NCI-H1105 (cell line): ENCODE measurements around the gene CCDC57.
"Not testable (repeated sequence)": the region's sequence is repeated elsewhere in the genome, so short reads cannot be mapped to it uniquely, and the experiment has no call there.

ENCODE experiments used
- DNase-seq: peaks from one replicate; lab custom pipeline; 2025; lab: John Stamatoyannopoulos, UW

CCDC57 gene

DNA sequence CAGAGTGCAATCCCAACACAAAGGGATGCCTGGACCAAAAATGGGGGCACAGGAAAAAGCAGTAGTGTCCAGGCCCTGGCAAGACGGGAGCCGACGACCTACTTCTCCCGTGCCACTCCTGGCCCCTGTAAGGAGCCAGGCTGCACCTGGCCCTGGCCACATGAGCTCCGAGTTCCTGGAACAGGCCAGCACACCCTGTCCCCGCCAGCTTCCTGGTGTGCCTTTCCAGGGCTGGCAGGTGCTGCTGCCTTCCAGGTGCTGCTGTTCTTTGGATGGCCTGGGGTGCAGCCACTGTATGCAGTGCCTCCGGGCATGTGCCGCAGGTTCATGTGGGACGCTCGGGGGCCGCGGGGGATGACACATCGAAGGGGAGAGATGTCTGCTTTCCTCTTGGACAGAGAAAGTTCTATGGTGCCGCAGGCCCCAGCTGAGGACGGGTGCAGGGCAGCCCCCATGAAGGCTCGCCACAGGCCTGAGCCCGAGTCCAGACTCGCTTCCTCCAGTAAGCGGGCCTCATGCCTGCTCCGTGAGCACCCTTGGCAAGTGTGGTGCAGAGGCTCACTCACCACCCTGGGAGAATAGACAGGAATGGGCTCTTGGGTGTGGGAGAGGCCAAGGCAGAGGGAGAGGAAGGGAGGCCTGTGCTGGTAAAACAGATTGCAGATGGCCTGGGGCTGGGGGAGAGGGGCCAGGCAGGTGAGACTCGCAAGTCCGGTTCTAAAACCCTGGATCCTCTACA, 59.9 kb downstream of the CCDC57 start:
- DNase-seq = no peak

DNA sequence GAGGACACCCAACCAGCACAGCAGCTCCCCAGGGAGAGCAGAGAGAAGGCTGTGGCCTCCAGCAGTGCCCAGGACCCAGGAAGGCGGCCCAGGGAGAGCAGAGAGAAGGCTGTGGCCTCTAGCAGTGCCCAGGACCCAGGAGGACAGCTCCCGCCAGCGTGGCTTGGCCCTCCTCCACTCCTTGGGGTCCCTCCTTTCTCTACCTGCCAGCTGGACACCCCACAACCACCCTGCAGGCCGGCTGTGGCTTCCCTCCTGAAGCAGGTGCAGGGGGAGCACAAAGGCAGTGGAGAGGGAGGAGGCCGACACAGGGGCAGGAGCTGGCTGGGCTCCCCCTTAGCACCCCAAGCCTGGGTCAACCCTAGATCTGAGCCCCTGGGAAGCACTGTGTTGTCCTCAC, 60.5 kb downstream of the CCDC57 start:
- no peak for DNase-seq

DNA sequence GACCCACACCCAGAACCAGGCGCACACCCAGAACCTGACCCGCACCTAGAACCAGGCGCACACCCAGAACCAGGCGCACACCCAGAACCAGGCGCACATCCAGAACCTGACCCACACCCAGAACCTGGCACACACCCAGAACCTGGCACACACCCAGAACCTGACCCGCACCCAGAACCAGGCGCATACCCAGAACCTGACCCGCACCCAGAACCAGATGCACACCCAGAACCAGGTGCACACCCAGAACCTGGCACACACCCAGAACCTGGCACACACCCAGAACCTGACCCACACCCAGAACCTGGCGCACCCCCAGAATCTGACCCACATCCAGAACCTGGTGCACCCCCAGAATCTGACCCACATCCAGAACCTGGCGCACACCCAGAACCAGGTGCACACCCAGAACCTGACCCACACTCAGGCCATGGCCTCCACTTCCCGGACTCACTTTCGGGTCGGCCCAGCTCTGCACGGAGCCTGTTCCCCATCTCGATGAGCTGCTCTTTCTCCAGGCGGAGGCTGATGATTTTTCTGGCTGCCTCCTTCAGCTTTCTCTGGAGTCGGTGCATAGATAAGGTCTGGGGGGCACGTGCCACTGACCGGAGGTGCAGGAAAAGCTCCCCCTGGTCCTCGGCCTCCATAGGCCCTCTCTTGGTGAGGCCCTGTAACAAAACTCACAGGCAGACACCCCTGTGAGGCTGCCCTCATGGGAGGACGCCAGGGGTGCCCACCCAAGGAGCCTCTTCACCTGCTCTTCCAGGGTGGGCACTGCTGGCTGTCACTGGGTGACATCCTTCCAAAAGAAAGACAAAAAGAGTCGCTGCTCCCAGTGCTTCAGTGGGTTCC, 61.3 kb downstream of the CCDC57 start:
- no peak for DNase-seq

DNA sequence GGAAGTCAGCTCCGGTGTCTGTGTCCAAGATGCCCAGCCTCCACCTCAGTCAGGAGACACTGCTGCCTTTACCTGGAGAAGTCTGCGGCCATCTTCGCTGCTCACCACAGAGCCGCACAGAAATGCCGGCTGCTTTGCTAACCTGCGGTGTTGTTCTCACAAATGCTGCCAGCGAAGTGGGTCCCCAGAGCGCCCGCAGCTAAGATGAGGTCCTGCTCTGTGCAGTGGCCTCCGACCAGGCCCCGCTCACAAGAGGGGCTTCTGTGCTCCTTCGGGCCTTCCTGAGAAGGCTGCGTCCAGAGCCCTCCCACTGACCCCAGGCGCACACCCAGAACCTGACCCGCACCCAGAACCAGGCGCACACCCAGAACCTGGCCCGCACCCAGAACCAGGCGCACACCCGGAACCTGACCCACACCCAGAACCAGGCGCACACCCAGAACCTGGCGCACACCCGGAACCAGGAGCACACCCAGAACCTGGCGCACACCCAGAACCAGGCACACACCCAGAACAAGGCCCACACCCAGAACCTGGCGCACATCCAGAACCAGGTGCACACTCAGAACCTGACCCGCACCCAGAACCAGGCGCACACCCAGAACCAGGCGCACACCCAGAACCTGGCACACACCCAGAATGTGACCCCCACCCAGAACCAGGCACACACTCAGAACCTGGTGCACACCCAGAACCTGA, 63.1 kb downstream of the CCDC57 start:
- no peak for DNase-seq

DNA sequence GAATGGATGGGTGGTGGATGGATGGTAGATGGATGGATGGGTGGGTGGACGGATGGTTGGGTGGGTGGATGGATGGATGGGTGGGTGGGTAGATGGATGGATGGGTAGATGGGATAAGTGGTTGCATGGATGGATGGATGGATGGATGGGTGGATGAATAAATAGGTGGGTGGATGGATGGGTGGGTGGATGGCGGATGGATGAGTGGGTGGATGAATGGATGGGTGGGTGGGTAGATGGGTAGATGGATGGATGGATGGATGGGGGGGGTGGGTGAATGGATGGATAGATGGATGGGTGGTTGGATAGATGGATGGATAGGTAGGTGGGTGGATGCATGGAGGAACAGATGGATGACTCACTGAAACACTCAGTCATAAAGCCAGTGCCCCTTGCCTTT, 63.6 kb downstream of the CCDC57 start:
- no peak for DNase-seq

DNA sequence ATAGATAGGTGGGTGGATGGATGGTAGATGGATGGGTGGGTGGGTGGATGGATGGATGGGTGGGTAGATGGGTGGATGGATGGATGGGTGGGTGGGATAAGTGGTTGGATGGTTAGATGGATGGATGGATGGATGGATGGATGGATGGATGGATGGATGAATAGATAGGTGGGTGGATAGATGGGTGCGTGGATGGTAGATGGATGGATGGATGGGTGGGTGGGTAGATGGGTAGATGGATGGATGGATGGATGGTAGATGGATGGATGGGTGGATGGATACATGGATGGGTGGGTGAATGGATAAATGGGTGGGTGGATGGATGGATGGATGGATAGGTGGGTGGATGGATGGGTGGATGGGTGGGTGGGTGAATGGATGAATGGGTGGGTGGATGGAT, 64.6 kb downstream of the CCDC57 start:
- no peak for DNase-seq

DNA sequence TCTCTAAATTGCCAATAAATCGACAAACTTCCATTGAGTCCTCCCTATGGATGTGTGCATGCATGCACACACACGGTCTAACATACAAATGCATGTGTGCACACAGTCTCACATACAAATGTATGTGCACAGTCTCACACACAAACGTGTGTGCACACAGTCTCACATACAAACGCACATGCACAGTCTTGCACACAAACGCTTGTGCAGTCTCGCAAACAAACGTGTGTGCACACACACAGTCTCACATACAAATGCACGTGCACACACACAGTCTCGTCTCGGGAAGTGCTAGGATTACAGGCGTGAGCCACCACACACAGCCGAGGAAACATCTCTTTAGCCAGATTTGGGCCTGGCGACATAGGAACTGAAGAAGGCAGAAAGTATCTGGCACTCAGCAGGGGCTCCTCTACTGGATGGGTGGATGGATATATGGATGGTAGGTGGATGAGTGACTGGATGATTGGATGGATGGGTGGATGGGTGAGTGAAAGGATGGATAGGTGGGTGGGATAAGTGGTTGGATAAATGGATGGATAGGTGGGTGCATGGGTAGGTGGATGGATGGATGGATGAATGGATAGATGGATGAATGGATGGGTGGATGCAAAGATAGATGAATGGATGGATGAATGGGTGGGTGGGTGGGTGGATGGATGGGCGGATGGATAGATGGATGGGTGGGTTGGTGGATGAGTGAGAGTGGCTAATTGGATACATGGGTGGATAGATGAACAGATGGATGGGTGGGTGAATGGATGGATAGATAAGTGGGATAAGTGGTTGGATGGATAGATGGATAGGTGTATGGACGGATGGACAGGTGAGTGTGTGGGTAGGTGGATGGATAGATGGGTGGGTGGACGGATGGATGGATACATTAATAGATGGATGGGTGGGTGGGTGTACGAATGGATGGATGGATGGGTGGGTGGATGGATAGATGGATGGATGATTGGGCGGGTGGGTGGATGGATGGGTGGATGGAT, 65.7 kb downstream of the CCDC57 start:
- no peak for DNase-seq

DNA sequence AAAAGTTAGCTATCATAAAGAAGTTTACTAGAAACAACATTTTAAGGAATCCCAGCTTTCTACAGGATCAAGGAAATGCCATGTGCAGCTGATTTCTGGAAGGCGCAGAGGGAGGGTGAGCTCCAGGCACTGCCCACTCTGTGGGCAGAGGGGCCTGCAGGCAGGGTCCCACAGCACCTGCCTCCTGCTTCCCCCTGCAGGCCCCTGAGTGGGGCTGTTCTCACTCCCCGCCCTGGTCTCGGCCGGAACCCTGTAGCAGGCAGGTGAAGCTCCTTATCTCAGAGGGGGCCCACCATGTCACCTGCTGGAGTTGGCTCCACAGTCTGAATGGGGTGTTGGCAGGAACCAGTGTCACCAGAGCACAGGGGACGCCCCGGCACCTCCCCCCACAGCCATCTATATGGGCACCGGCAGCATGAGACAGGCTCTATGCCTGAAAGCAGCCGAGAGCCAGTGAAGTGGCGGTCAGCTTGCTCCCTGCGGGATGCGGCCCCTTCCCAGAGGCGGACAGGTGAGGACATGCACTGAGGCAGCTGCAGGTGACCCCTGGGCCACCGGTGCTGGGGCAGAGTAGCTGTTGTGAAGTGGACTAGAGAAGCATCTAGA, 67.0 kb downstream of the CCDC57 start:
- DNase-seq = no peak

DNA sequence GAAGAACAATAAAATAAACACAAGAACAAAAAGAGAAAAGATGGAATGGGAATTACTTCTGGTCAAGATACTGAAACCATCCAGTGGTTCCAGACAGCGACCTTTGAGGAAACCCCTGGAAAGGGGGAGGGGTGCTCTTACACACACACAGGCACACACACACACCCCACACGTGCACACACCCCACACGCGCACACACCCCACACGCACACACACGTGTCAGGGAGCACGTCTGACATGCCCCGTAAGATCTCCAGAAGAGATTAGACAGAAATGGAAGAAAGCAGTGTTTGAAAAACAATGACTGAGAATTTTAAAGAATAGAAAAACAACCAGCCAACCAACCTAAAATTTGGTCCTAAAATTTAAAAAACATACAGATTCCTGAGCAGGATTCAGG, 69.3 kb downstream of the CCDC57 start:
- no peak for DNase-seq

DNA sequence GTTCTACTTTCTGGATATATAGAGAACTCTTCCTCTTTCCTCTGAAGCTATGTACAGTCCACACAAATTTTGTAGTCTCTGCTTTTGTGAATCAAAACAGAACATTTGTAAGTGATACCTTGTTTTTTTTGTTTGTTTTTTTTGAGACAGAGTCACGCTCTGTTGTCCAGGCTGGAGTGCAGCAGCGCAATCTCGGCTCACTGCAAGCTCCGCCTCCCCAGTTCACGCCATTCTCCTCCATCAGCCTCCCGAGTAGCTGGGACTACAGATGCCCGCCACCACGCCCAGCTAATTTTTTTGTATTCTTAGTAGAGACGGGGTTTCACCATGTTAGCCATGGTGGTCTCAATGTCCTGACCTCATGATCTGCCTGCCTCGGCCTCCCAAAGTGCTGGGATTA, 72.7 kb downstream of the CCDC57 start:
- DNase-seq = not testable (repeated sequence)

DNA sequence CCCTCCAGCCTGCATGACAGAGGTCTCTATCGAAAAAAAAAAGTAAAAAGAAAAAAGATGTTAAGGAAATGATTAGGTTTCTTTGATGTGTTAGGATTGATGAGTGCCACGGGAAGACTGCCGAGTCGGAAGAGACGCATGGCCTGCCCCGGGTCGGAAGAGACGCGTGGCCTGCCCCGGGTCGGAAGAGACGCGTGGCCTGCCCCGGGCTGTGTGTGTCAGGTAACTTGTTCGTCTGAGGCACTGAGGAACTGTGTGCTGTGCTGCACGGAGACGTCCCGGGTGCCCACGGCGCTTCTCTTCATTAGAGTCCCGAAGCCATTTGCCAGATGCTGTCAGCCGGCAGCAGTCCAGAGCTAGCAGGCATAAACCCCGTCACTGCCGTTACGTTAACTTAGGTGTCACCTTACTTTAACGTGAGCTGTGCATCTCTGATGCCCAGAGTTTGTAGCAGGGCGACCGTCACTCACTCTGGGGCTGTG, 74.1 kb downstream of the CCDC57 start:
- DNase-seq = no peak

DNA sequence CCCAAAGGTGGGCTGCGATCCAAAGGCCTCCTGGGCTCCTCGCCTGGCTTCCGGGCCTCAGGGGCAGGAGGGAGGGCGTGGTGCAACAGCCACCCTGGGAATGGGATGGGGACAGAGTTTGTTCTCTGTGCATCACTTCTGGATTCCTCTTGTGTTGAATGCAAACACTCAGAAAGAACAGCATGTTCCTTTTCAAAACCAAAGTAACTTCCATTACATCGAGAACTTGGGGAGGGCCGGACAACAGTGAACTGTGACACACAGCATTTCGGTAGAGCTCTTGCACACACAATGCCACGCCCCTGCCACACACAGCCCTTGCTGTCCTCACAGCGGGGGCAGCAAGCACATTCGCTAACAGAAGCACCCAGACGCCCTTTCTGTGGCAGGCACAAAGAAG, 78.5 kb downstream of the CCDC57 start:
- DNase-seq = peak; percentile 39

DNA sequence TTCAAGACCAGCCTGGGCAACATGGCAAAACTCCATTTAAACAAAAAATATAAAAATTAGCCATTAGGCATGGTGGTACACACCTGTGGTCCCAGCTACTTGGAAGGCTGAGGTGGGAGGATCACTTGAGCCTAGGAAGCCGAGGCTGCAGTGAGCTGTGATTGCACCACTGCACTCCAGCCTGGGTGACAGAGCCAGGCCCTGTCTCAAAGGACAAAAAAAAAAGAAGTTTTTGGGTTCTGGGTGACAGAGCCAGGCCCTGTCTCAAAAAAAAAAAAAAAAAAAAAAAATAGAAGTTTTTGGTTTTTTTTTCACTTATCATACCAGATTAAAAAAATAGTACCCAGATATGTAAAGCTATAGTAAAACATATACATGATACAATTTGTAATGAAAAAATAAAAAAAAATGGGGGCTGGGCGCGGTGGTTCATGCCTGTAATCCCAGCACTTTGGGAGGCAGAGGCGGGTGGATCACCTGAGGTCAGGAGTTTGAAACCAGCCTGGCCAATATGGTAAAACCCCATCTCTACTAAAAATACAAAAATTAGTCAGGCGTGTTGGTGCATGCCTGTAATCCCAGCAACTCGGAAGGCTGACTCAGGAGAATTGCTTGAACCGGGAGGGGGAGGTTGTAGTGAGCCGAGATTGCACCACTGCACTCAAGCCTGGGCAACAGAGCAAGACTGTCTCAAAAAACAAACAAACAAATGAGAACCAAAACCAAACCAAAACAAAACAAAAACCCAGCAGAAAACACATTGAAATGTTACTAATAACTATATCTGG, 79.3 kb downstream of the CCDC57 start:
- DNase-seq = peak; percentile 18

DNA sequence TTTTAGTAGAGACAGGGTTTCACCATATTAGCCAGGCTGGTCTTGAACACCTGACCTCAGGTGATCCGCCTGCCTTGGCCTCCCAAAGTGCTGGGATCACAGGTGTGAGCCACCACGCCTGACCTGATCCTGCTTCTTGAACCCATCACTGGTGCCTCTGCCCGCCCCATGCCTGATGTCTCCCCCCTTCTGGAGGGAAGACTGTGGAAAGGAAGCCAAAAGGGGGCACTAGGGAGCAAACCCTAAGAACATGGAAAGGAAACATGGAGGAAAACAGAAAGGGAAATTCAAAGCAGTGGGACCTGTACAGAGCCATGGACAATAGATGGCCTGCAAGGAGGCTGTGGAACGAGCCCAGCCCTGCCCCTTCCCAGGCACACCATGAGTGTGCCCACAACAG, 83.5 kb downstream of the CCDC57 start:
- no peak for DNase-seq

DNA sequence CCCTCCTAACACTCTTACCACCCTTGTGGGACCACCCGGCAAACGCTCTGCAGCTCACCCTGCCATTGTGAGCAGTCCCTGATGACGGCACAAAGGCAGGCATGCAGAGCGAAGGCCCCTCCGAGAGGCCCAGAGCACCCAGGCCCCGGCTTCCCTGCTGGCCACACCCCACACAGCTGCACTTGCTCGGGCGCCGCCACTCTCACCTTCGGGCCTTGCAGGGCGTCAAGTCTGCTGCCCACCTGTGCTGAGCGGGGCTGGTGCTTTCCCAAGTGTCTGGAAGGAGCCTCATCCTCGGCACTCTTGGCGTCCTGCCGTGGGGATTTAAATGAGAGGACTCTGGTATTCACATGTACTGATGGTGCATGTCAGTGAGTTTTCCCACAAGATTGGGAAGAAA, 84.4 kb downstream of the CCDC57 start:
- no peak for DNase-seq

DNA sequence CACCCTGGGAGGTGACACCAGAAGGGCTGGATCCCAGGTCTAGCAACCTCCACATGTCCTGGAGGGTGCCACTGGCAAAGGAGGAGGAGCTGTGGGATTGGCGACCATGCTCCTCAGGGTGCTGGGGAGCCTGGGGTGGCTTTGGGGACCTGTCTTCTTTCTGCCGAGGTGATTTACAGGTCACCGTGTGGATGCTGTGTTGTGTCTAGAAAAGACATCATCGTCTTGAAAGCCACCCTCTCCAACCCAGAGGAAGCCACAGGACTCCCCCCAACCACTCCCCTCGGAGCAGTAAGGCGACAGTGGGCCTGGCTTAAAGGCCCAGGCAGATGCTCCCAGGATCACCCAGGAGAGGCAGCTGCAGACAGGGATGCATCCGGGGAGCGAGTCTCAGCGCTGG, 84.9 kb downstream of the CCDC57 start:
- no peak for DNase-seq

DNA sequence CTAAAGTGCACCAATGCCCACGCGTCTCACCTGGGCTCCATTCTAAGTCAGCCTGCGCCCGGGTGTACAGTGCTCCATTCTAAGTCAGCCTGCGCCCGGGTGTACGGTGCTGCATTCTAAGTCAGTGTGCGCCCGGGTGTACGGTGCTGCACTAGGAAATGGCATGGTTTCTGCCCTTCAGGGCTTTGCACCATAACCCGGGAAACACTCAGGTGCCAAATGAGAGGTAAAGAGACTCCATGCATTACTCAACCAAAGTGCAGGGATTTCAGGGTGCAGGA, 85.4 kb downstream of the CCDC57 start:
- DNase-seq = no peak

DNA sequence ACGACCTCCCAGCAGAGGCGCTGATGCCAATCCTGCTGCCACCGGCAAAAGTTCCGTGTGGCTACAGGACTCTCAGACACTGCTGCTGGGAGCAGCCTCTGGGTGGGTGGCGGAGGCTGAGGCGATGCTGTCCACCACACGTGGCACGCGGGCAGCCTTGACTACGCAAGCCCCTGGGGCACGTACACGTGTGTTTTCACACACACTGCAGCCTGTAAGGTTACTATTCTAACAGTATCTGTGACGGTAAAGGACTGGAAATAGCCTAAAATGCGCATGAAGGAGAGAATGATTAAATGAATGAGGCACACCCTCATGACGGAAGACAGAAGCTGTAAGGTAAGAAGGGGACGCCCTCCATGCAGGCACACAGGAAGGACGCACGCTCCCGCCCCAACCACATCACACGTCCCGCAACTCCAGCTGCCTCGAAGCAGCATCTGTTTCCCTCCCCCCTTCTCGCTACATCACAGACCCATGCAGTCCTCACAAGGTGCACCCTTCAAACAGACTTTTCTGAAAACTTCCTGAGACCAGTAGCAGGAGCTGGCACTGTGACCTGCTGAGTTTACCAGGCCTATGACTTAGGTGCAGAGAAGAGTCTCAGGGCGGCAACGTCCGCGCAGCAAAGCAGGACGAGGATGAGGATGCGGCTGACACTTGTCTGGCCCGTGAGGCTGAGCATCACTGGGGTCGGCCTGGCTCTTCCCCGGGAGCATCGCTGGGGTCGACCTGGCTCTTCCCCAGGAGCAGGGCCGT, 85.9 kb downstream of the CCDC57 start:
- no peak for DNase-seq

DNA sequence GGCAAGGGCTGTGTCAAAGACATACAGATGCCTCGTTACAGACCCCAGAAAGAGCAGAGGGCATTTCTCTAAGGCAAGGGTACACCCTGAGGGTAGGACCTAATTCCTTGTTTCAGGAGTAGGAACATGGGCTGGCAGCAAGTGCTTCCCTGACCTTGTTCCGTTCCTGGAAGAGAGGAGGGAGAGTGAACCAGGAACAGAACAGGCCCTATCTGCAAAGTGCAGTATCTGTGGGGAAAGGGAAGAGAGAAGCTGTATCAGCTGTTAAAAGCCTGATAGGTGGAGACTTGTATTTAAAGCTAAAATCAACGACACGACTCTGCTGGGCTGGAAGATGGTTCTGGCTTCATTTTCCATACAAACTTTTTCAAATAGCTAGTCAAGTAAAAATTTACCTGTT, 88.5 kb downstream of the CCDC57 start:
- no peak for DNase-seq
